Measurements from ENCODE around the gene ECHDC3.

ECHDC3 gene

DNA sequence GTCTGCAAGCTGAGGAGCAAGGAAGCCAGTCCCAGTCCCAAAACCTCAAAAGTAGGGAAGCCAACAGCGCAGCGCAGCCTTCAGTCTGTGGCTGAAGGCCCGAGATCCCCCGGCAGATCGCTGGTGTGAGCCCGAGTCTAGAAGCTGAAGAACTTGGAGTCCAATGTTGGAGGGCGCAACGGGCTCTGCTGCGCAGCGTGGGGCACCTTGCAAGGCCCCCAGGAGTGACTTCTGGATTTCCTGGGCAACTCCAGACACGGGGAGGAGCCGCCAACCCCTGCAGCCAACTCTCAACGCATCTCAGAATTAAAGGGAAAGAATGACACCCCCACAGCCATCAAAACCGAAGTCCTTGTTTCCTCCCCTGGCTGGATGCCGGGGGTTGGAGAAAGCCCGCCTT, 62.2 kb downstream of the ECHDC3 start:
- Histone ChIP-seq H3F3A (ENCODE audit: control insufficient read depth, insufficient read depth) (no peaks in the 10 kb centered on the region), H3K4me2 (ENCODE audit: low read length) (no peak overlapping the region)

DNA sequence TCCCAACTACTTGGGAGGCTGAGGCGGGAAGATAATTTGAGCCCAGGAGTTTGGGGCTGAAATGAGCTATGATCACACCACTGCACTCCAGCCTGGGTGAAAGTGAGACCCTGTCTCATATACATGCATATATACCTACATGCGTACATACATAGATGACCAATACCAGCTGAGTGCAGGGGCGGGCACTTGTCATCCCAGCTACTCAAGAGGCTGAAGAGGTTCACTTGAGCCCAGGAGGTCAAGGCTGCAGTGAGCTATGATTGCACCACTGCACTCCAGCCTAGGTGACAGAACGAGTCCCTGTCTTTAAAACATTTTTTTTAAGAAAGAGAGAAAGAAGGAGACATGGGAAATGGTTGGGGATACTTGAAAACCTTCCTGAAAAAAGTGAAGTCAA, 63.6 kb downstream of the ECHDC3 start:
- Histone ChIP-seq H3K79me2 (ENCODE audit: control insufficient read depth, low read length) (no peaks in the 10 kb centered on the region), H4K20me1 (ENCODE audit: control insufficient read depth, insufficient read depth, low read depth, low read length) (no peaks in the 10 kb centered on the region), H3K27ac (ENCODE audit: low read depth, low read length) (no peak overlapping the region), H3K4me1 (ENCODE audit: control insufficient read depth, low read length) (no peaks in the 10 kb centered on the region), H3K36me3 (ENCODE audit: control insufficient read depth, low read length) (no peaks in the 10 kb centered on the region), H3K27me3 (ENCODE audit: control insufficient read depth, low read length) (peaks cover 5% of the 10 kb centered on the region), H3K9me3 (ENCODE audit: control insufficient read depth, insufficient read depth, low read length) (no peaks in the 10 kb centered on the region), H3K4me2 (ENCODE audit: low read length) (no peak overlapping the region), H3K9me2 (replicated peaks; ENCODE audit: control insufficient read depth, low read length) (no peaks in the 10 kb centered on the region), H3F3A (ENCODE audit: control insufficient read depth, insufficient read depth) (no peaks in the 10 kb centered on the region), H3K4me3 (ENCODE audit: low read length) (no peak overlapping the region)
- TF ChIP-seq, protein P1, sequence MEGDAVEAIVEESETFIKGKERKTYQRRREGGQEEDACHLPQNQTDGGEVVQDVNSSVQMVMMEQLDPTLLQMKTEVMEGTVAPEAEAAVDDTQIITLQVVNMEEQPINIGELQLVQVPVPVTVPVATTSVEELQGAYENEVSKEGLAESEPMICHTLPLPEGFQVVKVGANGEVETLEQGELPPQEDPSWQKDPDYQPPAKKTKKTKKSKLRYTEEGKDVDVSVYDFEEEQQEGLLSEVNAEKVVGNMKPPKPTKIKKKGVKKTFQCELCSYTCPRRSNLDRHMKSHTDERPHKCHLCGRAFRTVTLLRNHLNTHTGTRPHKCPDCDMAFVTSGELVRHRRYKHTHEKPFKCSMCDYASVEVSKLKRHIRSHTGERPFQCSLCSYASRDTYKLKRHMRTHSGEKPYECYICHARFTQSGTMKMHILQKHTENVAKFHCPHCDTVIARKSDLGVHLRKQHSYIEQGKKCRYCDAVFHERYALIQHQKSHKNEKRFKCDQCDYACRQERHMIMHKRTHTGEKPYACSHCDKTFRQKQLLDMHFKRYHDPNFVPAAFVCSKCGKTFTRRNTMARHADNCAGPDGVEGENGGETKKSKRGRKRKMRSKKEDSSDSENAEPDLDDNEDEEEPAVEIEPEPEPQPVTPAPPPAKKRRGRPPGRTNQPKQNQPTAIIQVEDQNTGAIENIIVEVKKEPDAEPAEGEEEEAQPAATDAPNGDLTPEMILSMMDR (IDR thresholded peaks at IDR 0.05; ENCODE audit: low read depth, low read length, poor library complexity, severe bottlenecking) = no peak
- no peak for TF ChIP-seq EZH2phosphoT487 (IDR thresholded peaks at IDR 0.05; ENCODE audit: borderline replicate concordance, low read length)

More for the DNA sequence above, 62.2 kb downstream of the ECHDC3 start:
- Histone ChIP-seq H3K4me3 (ENCODE audit: low read length) (no peak overlapping the region), H3K27ac (ENCODE audit: low read depth, low read length) (no peak overlapping the region), H3K9me2 (replicated peaks; ENCODE audit: control insufficient read depth, low read length) (no peaks in the 10 kb centered on the region), H3K9me3 (ENCODE audit: control insufficient read depth, insufficient read depth, low read length) (no peaks in the 10 kb centered on the region), H4K20me1 (ENCODE audit: control insufficient read depth, insufficient read depth, low read depth, low read length) (no peaks in the 10 kb centered on the region), H3K36me3 (ENCODE audit: control insufficient read depth, low read length) (no peaks in the 10 kb centered on the region), H3K4me1 (ENCODE audit: control insufficient read depth, low read length) (peaks cover 4% of the 10 kb centered on the region), H3K79me2 (ENCODE audit: control insufficient read depth, low read length) (no peaks in the 10 kb centered on the region), H3K27me3 (ENCODE audit: control insufficient read depth, low read length) (peaks cover 5% of the 10 kb centered on the region)
- no peak for TF ChIP-seq EZH2phosphoT487 (IDR thresholded peaks at IDR 0.05; ENCODE audit: borderline replicate concordance, low read length)
- TF ChIP-seq, protein P1 (IDR thresholded peaks at IDR 0.05; ENCODE audit: low read depth, low read length, poor library complexity, severe bottlenecking) = no peak

DNA sequence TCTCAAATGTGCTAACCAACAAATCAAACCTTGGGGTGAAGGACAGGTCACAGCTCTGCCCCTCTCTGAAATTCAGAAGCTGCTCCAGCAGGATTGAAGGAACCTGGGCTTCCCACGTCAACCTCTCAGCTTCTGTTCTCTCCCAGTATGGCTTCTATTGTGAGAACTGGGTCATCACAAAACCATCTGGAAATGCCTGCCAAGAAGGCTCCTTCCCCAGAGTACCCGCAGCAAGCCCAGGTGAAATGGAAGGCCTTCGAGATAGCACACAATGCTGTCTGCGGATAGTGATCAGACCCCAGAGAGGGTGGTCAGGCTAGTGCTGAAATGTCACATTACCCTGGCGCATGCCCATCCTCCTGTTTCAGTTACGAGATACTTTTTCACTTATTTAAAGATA, 64.5 kb downstream of the ECHDC3 start:
- Histone ChIP-seq H3K36me3 (ENCODE audit: control insufficient read depth, low read length) (no peaks in the 10 kb centered on the region), H3F3A (ENCODE audit: control insufficient read depth, insufficient read depth) (no peaks in the 10 kb centered on the region), H3K79me2 (ENCODE audit: control insufficient read depth, low read length) (no peaks in the 10 kb centered on the region), H3K4me3 (ENCODE audit: low read length) (no peak overlapping the region), H3K4me2 (ENCODE audit: low read length) (no peak overlapping the region), H3K4me1 (ENCODE audit: control insufficient read depth, low read length) (no peaks in the 10 kb centered on the region), H3K27me3 (ENCODE audit: control insufficient read depth, low read length) (peaks cover 5% of the 10 kb centered on the region), H3K9me2 (replicated peaks; ENCODE audit: control insufficient read depth, low read length) (no peaks in the 10 kb centered on the region), H4K20me1 (ENCODE audit: control insufficient read depth, insufficient read depth, low read depth, low read length) (no peaks in the 10 kb centered on the region), H3K9me3 (ENCODE audit: control insufficient read depth, insufficient read depth, low read length) (no peaks in the 10 kb centered on the region), H3K27ac (ENCODE audit: low read depth, low read length) (no peak overlapping the region)
- TF ChIP-seq EZH2phosphoT487 (IDR thresholded peaks at IDR 0.05; ENCODE audit: borderline replicate concordance, low read length) = no peak
- TF ChIP-seq, protein P1 (IDR thresholded peaks at IDR 0.05; ENCODE audit: low read depth, low read length, poor library complexity, severe bottlenecking) = no peak

DNA sequence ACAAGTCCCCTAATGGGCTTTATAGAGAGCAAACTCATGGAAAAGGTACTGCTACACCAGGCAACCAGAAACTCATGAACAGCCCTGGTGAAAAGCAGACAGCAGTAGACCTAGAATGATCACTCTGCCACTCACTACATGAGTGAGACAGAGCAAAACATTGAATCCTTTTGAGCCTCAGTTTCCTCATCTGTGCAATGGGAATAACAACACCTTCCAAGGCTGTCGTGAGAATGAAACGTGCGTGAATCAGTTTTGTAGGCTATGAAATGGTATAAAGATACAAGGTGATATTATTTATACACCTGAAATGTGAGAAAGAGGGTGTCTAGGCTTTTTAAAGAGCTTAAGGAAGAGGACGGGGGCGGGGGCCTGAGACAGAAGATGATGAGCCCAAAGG, 66.6 kb downstream of the ECHDC3 start:
- TF ChIP-seq, protein P1 (IDR thresholded peaks at IDR 0.05; ENCODE audit: low read depth, low read length, poor library complexity, severe bottlenecking) = no peak
- TF ChIP-seq EZH2phosphoT487 (IDR thresholded peaks at IDR 0.05; ENCODE audit: borderline replicate concordance, low read length) = no peak
- Histone ChIP-seq H3K27ac (ENCODE audit: low read depth, low read length) (no peak overlapping the region), H3K4me1 (ENCODE audit: control insufficient read depth, low read length) (no peaks in the 10 kb centered on the region), H3K9me2 (replicated peaks; ENCODE audit: control insufficient read depth, low read length) (no peaks in the 10 kb centered on the region), H3K4me2 (ENCODE audit: low read length) (no peak overlapping the region), H3F3A (ENCODE audit: control insufficient read depth, insufficient read depth) (no peaks in the 10 kb centered on the region), H3K4me3 (ENCODE audit: low read length) (no peak overlapping the region), H3K27me3 (ENCODE audit: control insufficient read depth, low read length) (peaks cover 12% of the 10 kb centered on the region), H4K20me1 (ENCODE audit: control insufficient read depth, insufficient read depth, low read depth, low read length) (no peaks in the 10 kb centered on the region), H3K36me3 (ENCODE audit: control insufficient read depth, low read length) (no peaks in the 10 kb centered on the region), H3K9me3 (ENCODE audit: control insufficient read depth, insufficient read depth, low read length) (no peaks in the 10 kb centered on the region), H3K79me2 (ENCODE audit: control insufficient read depth, low read length) (no peaks in the 10 kb centered on the region)
